DOHH2 (cell line): ENCODE data around the gene ITGB5.

Experiments
- CTCF ChIP-seq: fragments of 200-600 bp; sonication (generic); IDR thresholded peaks from one replicate; pipeline ENCODE4 v1.5.1; 2014; ENCODE audit warnings: antibody characterized with exemption, mild to moderate bottlenecking, low read depth, low read length; ENCODE audit not compliant: poor library complexity, severe bottlenecking
- EZH2phosphoT487 ChIP-seq: fragments of 200-600 bp; sonication (generic); IDR thresholded peaks from 2 replicates; pipeline ENCODE4 v1.6.1; 2017; ENCODE audit warnings: borderline replicate concordance, mild to moderate bottlenecking, antibody characterized with exemption, low read length, moderate library complexity, mixed read lengths

GRCh38 chr3:124747111-124747981 is 139.8 kb downstream of the ITGB5 start:
- no peak for TF ChIP-seq CTCF
- TF ChIP-seq EZH2phosphoT487, result no peak
